HCEC 1CT (cell line): ENCODE measurements around the gene ASPRV1.

ENCODE experiments used
- DNase-seq: peaks from one replicate; pipeline ENCODE4 v3.0.0-alpha.2; 2017

Gene ASPRV1

DNA sequence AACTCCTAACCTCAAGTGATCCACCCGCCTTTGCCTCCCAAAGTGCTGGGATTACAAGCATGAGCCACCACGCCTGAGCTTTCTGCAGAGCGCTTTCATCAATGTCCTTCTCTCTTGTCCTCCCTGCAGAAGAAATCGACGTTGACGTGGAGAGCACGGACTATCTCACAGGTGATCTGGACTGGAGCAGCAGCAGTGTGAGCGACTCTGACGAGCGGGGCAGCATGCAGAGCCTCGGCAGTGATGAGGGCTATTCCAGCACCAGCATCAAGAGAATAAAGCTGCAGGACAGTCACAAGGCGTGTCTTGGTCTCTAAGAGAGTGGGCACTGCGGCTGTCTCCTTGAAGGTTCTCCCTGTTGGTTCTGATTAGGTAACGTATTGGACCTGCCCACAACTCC, 23.5 kb downstream of the ASPRV1 start:
- no peak for DNase-seq

DNA sequence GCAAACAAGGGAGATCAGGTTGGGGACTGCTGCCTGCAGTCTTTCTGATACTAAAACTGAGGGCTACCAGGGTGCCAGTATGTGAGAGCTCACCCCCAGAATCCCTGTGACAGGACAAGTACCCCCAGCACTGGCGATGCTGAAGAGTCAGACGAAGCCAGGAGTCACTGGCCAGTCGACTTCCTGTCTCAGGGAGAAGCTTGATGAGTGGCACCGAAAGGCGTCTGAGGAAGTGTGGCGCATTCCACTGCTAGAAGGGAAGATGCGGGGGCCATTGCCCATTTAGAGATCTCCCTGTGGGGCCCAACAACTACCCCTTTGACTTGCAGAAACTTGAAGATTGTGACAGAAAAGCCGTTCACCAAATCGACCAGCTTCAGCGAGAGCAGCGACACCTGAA, 24.5 kb downstream of the ASPRV1 start:
- no peak for DNase-seq

DNA sequence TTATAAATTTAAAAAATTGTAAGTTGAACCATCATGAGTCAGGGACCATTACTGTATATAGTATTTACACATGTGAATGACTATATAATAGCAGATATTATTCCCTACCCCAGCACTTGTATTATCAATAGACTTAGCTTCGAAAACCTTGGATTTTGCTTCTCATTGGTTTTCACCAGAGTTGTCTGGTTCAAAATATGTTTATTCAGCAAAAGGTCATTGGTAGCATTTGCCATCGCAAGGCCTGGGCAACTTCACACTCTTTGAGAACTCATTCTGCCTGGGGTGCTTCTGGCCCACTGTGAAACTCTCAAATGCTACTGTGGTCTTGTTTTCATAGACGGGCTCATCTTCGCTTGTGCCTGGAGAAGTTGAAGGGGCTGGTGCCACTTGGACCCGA, 26.4 kb downstream of the ASPRV1 start:
- DNase-seq = no peak

- no peak for DNase-seq
Measured at GRCh38 chr2:69934614-69934908, 26.9 kb downstream of the ASPRV1 start.

DNA sequence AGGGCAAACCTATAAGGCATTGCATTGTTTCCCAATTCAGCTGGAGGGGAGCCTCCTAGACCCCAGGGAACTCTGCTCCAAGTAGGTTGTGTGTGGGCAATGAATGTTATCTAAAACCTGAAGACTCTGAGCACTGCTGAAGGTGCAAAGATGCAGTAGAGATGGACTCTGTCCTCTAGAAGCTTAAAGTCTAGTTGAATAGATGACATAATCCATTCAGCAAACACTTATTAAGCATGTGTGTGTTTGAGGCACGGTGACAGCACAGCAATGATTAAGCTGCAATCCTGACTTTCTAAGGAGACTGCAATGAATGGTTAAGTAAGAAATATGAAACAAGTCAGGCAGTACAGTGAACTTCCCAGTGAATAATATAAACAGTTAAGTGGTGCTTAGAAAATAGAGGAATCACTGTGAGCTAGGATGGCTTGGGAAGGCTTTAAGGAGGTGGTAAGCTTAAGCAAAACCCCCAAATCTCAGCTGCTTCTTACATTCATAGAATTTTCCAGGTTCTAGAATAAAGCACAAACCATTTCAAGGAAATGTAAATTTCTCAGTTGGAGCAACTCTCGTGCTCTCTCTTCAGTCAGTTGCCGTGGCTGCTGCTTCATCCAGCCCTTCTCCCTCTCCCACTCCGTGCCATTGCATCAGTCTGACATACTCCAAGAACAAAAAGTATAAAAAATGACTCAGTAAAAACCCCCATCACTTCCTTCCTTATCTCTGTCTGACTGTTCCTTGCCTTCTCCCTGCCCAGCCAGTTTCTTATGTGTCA, 27.4 kb downstream of the ASPRV1 start:
- DNase-seq = peak; percentile 78

DNA sequence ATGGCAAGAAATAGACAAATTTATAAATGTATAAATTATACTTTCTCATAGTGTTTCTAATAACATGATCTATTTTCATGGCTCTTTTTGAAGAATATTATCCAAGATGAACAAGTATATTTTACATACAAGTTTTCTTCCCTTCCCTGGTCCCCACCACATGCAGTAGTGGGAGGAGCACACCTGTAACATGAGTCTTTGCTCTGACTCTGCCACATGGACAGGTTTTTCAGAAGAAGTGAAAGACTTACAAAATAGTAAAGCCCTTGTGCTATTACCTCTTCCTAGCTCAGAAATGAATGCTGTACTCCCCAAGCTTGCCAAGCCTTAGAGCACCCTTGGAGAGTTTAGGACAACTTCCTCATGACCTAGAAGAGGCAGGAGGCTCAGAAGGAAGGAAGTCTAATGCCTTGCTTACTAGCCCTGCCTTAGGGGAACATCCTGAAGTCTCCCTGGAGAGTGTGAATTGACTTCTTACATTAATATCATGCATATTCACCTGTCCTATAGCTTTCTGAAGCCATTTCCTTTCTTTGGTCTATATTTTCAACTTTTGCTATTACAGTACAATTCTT, 28.1 kb downstream of the ASPRV1 start:
- DNase-seq = no peak

GRCh38 chr2:69932596-69932922, 28.9 kb downstream of the ASPRV1 start:
- DNase-seq = no peak

- no peak for DNase-seq
Measured at GRCh38 chr2:69931832-69932595, 29.4 kb downstream of the ASPRV1 start.

- DNase-seq = peak; percentile 57
Measured at GRCh38 chr2:69926849-69927515, 34.4 kb downstream of the ASPRV1 start.

DNA sequence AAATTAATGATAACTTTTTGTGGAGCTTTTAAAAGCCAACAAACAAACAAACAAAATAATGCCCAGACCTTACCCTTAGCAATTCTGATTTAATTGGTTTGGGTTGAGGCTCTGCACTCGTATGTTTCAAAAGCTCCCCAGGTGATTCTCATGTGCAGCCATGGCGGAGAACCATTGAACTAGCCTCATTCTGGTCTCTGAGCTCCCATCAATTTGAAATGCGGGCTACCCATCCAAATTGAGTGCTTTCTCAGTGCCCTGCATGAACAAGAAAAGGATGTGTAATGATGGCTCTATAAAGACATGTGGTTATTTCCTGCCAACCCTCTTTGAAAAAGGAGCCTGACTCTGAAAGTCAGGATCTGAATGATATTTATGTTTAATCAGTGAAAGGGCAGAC, 38.3 kb downstream of the ASPRV1 start:
- no peak for DNase-seq

GRCh38 chr2:69918401-69918800, 43.0 kb downstream of the ASPRV1 start:
- no peak for DNase-seq

GRCh38 chr2:69917852-69918251, 43.6 kb downstream of the ASPRV1 start:
- DNase-seq = peak; percentile 89

- no peak for DNase-seq
Measured at GRCh38 chr2:69916106-69916505, 45.3 kb downstream of the ASPRV1 start.

GRCh38 chr2:69914950-69915945, 46.2 kb downstream of the ASPRV1 start, which contains the start of gene MXD1:
MXD1 (plus strand) TSS chr2:69915109; CDS start chr2:69915331, 222 bp downstream.
- no peak for DNase-seq

DNA sequence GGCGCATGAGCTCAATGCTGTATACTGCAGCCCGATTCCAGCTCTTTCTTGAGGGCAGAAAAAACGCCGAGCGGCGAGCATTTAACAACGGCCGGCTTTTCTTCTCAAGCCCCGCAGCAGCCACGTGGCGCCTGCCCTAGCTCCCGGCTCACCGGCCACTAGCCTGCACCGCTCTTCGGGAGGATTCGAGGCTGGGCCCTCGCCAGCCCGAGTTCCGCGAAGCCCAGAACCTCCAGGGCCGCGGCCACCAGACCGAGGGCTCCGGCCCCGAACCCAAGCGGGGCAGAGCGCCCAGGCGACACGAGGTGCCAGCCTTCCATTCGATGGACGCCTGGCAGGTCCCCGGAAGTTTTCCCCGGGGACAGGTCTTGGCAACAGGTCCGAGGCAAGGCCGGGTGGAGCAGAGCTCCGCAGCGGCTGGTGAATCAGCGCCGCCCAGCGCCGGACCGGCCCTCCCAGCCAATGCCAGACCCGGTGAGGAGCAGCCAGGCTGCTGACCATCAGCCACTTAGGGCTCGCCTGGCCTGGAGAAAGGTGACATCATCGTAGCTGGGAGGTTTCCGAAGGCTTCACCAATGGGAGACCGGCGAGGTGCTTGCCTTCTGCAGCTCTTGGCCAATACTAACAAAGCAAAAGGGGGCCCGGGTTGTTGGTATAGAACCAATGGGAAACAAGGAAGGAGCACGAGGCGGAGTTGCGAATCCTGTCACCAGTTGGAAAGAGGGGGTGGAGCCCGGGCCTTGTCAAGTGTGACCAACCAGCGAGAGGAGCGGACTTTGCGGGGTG, 47.1 kb downstream of the ASPRV1 start:
- peak; percentile 100 for DNase-seq

DNA sequence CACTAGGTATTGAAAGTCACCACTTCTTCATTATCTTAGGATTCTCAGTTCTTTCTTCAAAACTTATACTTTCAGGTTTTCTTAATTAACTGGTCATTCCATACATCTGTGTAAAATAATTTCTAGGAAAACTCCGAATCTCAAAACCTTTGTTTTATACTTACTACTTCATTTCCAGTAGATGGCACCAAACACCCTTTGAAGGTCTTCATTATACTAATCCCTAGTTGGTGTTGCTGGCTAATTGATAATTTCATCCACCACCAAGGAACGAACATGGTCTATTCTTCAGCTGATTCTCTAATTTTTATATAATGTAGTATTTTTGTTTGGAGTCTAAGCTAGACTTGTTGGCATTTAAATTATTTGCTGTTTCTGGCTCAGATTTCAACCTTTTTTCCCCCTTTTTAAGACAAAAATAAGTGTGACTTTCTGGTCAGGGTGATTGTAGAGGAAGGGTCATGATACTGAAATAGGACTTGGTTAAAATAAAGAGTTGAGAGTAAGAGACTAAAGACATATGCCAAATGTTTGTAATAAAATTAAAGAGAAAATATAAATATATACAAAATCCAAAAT, 49.4 kb downstream of the ASPRV1 start:
- peak; percentile 55 for DNase-seq
